Body of pancreas (tissue), 4 donors: ENCODE measurements around the gene FGD5.

Experiments
- POLR2A ChIP-seq, 3 donors: fragments of 450-650 bp; IDR thresholded peaks; one replicate each; pipeline ENCODE4 v1.6.1; 2016; ENCODE audit warnings: antibody characterized with exemption in 3 of 3, mild to moderate bottlenecking in 2 of 3
- TF ChIP-seq, protein P1 (sequence below), 7 experiments: fragments of 450-650 bp in 4 of 7; fragments of 200-600 bp in 3 of 7; sonication (generic) in 3 of 7; IDR thresholded peaks; one replicate each; pipeline ENCODE4 v1.5.1; 2016 to 2019; ENCODE audit warnings: antibody characterized with exemption in 7 of 7

DNA sequence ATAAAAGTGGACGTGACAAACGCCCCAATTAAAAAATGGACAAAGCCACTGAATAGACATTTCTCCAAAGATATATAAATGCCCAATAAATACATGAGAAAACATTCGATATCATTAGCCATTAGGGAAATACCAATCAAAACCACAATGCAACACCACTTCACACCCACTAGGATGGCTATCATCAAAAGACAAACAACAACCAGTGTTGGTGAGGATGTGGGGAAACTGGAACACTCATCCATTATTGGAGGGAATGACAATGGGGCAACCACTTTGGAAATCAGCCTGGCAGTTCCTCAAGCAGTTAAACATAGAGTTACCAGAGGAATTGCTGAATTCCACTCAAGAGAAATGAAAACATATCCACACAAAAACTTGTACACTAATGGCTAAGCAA is 32.4 kb upstream of the FGD5 start:
- TF ChIP-seq, protein P1, sequence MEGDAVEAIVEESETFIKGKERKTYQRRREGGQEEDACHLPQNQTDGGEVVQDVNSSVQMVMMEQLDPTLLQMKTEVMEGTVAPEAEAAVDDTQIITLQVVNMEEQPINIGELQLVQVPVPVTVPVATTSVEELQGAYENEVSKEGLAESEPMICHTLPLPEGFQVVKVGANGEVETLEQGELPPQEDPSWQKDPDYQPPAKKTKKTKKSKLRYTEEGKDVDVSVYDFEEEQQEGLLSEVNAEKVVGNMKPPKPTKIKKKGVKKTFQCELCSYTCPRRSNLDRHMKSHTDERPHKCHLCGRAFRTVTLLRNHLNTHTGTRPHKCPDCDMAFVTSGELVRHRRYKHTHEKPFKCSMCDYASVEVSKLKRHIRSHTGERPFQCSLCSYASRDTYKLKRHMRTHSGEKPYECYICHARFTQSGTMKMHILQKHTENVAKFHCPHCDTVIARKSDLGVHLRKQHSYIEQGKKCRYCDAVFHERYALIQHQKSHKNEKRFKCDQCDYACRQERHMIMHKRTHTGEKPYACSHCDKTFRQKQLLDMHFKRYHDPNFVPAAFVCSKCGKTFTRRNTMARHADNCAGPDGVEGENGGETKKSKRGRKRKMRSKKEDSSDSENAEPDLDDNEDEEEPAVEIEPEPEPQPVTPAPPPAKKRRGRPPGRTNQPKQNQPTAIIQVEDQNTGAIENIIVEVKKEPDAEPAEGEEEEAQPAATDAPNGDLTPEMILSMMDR (IDR thresholded peaks at IDR 0.05) = no peak
- no peak for TF ChIP-seq POLR2A (IDR thresholded peaks at IDR 0.05)
